Measurements from ENCODE around the gene HSPG2.
"Not testable (repeated sequence)": the region's sequence is repeated elsewhere in the genome, so short reads cannot be mapped to it uniquely, and the experiment has no call there.

HSPG2 gene

DNA sequence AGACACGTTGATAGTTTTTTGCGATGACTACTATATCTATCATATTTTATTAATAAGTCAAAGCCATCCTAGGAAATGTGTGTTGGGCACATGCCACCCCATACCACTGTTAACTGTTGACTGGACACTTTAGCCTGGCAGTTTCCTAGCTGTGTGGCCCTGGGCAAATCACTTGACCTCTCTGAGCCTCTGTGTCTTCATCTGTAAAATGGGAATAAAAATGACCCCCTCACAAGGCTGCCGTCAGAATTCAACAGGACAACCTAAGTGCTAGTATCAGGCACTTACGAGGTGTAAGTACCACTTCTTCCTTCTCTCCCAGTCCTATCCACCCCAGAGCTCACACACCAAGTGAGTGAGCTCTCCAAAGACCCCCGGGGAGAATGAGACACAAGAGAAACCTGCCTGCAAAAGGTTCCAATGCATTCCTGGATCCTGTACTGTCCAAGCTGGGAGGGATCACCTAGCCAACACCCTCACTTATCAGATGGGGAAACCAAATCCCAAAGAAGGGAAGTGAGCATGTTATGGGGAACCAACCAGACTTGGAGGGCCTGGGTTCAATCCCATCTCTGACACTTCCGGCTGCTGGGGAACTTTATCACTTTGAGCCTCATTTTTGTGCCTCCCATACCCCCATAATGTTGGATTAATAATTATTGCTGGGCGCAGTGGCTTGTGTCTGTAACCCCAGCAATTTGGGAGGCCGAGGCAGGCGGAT lies 24.9 kb downstream of the HSPG2 start:
- no peak for DNase-seq (ENCODE audit: low read depth)

GRCh38 chr1:21911205-21912001 lies 25.7 kb downstream of the HSPG2 start:
- no peak for DNase-seq (ENCODE audit: low read depth)

- no peak for DNase-seq (ENCODE audit: low read depth)
Observed at GRCh38 chr1:21910558-21911204, 26.4 kb downstream of the HSPG2 start.

DNA sequence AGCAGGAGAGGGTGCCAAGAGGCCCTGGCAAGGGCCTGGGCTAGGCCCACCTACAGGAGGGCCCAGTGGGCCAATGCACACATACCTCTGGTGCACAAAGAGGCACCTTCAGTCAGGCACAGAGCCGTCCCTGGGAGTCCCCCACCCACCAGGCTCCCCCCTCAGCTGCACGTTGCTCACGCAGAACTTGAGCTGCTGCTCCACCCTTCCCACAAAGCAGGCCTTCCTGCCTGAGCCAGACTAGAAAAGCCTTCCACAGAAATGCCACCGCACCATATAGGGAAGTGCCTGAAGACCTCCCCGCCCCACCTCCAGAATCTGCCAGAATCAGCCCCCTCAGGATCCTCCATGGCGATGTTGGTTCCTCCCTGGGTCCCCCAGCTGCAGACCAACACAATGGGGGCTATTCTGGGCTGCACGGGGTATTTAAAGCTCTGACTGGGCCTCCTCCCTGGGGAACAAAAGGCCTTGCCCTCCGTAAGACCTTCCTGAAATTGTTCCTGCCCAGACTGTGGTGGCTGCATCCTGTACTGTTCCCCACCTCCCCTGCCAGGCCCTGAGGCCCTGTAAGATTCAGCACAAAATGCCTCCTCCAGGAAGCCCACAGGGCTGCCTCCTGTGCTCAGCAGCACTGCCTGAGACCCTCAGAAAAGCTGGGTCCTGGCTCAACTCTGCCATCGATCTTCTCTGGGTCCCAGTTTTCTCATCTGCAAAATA lies 27.2 kb downstream of the HSPG2 start:
- DNase-seq (ENCODE audit: low read depth): no peak

DNA sequence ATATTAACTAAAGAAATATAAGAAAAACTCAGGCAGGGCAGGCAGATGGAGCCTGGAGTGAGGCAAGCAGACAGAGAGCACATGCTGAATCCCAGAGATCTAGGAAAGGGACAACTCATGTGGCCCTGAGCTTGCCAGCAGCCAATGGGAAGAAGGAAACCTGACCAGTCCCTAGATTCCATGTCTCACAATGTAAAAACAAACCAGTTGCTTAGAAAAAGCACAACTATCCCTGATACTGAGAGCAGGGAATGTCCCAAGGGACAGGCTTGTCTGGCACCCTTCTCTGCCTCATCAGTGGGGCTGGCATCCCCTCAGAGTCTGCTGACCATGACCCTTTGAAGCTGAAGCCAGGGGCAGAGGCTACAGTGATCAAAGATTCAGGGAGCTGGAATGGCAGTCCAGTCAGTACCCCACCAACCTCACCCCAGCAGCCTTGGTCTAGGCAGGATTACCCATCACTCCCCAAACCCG lies 27.8 kb downstream of the HSPG2 start:
- no peak for DNase-seq (ENCODE audit: low read depth)

DNA sequence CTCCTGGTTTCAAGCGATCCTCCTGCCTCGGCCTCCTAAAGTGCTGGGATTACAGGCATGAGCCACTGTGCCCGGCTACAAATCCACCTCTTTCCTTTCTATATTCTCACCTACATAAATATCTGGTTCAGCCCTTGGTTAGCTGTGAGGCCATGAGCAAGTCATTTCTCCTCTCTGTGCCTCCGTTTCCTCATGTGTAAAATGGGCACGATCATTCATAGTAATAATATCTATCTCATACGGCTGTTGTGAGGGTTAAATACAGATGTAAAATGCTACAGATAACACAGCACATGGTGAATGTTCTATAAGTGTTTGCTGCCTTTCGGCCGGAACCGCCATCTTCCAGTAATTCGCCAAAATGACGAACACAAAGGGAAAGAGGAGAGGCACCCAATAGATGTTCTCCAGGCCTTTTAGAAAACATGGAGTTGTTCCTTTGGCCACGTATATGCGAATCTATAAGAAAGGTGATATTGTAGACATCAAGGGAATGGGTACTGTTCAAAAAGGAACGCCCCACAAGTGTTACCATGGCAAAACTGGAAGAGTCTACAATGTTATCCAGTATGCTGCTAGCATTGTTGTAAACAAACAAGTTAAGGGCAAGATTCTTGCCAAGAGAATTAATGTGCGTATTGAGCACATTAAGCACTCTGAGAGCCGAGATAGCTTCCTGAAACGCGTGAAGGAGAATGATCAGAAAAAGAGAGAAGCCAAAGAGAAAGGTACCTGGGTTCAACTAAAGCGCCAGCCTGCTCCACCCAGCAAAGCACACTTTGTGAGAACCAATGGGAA lies 29.2 kb downstream of the HSPG2 start:
- not testable (repeated sequence) for DNase-seq (ENCODE audit: low read depth)

DNA sequence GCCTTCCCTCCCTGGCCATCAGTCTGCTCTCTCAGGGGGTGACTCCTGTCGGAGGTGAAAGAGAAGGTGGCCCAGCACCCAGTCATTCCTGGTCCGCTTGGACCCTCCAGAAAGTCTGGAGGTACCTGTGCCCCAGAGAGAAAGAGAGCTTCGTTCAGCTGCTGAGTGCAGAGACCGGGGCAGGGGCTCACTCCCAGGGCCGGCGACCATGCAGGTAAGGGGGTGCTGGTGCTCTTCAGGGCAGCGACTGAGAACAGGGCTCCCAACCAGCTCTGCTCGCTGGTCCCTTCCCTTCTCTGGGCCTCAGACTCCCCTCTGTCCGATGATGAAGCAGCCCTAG lies 30.1 kb downstream of the HSPG2 start:
- DNase-seq (ENCODE audit: low read depth): no peak

- DNase-seq (ENCODE audit: low read depth): no peak
Observed at GRCh38 chr1:21906173-21907078, 30.7 kb downstream of the HSPG2 start.

GRCh38 chr1:21904704-21905520 lies 32.2 kb downstream of the HSPG2 start:
- DNase-seq (ENCODE audit: low read depth): no peak

GRCh38 chr1:21904454-21904703 lies 32.7 kb downstream of the HSPG2 start:
- DNase-seq (ENCODE audit: low read depth): no peak

DNA sequence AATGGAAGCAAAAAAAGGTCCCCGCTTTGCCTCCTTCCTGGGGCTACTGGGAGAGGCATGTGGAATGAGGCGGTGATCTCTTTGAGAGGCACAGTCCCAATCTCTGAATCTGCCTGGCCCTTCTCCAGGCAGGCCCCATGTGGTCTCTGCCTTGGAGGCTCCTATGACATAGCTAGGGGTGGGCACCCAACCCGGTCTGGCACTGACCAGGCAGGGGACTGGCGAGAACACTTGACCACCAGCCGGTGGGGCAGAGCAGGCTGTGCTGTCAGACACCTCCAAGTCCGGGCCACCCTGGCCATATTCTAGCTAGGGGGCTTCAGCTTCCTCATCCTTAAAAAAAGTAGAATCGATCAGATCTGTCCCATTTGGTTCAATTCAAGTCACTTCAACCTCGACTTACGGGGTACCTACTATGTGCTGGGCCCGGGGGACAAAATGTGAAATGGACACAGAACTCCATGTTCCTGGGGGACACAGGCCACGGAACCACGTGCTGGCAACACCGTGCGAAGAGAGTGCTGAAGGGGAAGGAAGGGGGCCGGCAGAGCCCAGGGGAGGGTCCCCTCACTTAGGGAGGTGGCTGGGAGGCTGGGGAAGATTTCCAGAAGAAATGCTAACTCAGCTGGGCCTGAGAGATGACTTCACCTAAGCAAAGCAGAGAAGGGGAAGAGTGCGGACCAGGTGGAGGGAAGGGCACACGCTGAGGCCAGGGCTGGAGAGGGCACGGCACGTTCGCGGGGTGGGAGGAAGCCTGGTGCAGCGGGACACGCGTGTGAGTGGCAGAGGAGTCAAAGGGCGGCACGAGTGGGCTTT lies 33.3 kb downstream of the HSPG2 start:
- DNase-seq (ENCODE audit: low read depth): no peak

DNA sequence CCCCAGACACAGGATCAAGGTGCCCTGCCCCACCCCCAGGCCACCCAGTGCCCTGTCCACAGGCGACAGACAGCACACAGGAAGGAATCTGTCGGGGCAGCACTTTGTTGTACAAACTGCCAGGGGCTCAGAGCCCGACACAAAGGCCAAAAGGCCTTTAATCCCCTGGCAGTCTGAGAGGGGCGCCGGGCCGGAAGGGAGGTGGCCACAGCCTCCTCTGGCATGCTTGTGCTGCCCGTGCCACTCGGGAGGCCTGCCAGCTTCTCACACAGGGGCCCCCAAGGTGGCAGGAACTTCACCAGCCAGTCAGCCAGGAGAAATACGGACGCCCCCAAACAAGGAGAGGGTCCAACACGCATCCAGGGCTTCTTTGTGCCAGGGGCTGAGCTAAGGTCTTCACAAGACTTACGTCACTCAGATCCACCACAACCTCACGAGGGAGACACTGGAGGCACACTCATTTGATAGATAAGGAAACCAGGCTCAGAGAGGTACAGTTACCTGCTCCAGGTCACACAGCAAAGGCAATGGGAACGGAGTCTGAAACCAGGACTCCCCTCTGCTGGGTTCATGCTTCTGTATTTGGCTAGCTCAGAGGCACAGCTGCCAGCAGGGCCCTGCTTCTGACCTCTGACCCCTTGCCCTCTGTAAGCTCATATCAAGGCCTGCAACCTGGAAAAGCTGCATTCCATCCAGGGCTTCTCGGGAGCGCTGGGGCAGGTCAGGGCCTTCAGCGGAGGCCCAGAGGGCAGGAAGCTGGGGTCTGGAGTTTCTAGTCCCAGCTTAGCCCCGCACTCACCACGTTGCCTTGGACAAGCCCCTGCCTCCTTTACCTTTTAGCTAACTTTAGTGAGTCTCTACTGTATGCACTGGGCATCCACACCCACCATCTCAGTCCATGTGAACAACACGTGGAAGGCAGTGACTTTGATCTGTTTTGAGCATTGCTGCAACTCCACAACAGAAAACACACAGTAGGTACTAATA lies 34.8 kb downstream of the HSPG2 start:
- DNase-seq (ENCODE audit: low read depth): no peak

DNA sequence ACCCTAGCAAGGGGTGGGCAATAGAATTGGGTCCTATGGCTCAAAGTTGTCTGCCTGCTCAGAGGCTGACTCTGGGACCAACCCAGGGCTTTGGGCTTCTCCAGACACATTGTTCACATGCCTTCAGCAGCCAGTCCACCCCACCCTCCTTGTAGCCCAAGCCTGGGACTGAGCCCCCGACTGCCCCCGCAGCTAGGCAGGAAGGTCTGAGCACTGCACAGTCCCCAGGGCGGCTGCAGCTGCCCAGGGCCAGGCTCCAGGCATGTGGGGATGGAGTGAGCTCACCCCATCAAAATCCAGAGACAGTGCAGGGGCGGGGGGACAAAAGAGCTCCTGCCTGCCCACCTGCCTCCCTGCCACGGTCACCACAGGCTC lies 35.6 kb downstream of the HSPG2 start:
- DNase-seq (ENCODE audit: low read depth): no peak

- DNase-seq (ENCODE audit: low read depth): no peak
Observed at GRCh38 chr1:21900766-21901472, 36.2 kb downstream of the HSPG2 start.

- DNase-seq (ENCODE audit: low read depth): no peak
Observed at GRCh38 chr1:21899987-21900386, 37.1 kb downstream of the HSPG2 start.

DNA sequence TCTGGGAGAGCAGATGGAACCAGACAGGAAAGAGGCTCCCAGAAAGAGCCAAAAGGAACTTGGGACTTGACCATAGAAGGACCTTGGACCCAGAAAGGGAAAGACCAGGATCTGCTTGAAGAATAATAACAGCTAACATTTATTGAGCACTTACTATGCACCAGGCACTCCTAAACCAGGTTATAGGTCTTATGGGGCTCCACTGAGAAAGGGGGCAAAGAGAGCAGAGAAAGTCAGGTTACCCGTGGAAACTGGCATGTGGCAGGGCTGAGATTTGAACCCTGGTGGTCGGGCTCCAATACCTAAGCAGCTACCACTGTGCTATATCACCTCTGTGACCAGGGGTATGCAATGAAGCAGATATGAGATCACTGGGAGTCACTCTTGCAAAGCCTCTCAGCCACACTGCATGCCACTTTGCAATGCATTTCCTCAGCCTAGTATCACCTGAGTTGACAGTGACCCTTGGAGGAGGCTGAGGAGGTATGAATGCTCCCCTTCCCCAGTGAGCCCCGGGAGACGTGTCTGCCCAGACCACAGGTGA lies 37.8 kb downstream of the HSPG2 start:
- no peak for DNase-seq (ENCODE audit: low read depth)
